GM19099 (cell line): ENCODE data around the gene SOCS7.

Experiments
- POLR2A ChIP-seq: IDR thresholded peaks from 3 replicates; pipeline ENCODE4 v1.6.1; 2011; ENCODE audit warnings: low read depth; ENCODE audit not compliant: insufficient read length; ENCODE audit errors: extremely low read depth

SOCS7 gene

DNA sequence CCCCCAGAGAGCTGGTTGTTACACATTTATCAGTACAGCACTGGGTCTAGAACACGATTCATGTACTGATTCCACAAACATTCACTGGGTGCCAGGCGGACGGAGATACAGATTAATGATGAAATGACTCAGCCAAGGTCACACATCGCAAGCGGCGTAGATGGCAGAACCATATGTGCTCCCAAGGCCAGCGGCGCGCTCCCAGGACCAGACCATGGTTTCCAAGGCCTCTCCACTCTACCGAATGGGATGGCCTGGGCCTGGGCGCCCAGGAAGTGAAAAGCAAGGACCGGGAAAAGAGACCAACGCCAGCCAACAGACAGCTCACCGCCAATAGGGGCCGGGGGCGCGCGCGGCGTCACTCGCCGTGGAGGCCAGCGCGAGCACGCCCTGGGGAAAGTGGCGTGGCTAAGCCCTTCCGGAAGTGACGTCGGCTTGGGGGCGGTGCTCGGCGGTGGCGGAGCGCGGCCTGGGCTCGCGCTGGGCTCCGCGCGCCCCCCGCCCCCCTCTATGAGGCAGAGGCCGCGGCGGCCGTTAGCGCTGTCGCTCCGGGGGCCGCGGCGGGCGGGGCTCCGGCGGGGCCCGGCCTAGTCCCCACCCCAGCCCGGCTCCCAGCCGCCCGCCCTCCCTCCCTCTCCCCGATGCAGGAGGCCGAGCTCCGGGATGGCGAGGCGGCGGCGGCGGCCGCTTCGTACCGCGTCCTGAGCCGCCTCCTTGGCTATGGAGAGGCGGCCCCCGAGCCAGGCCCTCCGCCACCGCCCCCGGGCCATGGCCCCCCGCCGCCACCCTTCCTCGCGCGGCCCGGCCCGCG lies at the start of gene SOCS7:
TSS of gene SOCS7 (plus strand) at position 433 of the 811 bp plus-strand sequence. CDS start at position 642, 209 bp downstream.
- peak; percentile 82 for TF ChIP-seq POLR2A

DNA sequence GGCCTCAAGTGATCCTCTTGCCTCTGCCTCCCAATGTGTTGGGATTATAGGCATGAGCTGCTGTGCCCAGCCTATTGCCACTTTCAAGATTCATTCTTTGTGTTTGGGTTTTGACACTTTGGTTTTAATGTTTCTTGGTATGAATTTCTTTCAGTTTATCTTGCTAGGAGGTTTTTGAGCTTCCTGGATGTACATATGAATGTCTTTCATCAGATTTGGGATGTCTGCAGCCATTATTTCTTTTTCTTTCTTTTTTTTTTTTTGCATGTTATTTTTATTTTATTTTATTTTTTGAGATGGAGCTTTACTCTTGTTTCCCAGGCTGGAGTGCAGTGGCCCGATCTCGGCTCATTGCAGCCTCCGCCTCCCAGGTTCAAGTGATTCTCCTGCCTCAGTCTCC lies 36.1 kb upstream of the SOCS7 start:
- no peak for TF ChIP-seq POLR2A

- no peak for TF ChIP-seq POLR2A
Observed at GRCh38 chr17:38317081-38317480, 34.6 kb upstream of the SOCS7 start.

DNA sequence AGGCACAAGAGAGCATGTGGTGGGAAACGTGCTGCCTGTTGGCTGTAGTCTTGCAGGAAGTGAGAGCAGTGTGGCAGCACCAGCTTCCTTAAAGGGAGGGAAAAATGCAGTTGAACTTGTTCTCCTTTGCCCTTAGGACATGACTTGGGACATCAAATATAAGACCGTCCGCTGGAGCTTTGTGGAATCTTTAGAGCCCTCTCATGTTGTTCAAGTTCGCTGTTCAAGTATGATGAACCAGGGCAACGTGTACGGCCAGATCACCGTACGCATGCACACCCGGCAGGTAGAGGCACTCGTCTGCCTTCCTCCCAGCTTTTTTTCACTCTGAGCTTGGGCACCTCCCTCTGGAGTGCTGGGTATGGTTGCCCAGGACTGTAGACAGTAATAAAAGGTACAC lies 31.2 kb upstream of the SOCS7 start:
- no peak for TF ChIP-seq POLR2A

- no peak for TF ChIP-seq POLR2A
Observed at GRCh38 chr17:38322156-38322779, 29.4 kb upstream of the SOCS7 start.

DNA sequence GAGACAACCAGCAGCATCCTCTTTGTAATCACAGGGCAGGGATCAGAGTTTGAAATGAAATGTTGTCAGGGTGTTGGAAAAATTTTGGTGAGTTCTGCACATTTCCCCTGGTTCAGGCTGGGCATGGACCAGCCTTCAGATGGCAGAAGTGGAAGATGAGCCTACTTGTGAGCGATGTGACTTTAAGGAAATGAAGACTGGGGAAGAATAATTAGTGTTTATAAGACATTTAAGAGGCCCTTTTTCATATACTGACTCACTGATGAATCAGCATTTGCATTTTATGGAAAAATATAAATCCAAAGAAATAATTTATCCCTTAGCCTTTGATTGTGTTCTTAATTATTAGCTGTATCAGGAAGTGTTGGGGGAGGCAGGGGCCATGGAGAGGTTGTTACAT lies 28.7 kb upstream of the SOCS7 start:
- no peak for TF ChIP-seq POLR2A

GRCh38 chr17:38324141-38324697 lies 27.4 kb upstream of the SOCS7 start:
- no peak for TF ChIP-seq POLR2A

- no peak for TF ChIP-seq POLR2A
Observed at GRCh38 chr17:38324772-38325171, 26.9 kb upstream of the SOCS7 start.

GRCh38 chr17:38325221-38325851 lies 26.3 kb upstream of the SOCS7 start:
- TF ChIP-seq POLR2A, result no peak

DNA sequence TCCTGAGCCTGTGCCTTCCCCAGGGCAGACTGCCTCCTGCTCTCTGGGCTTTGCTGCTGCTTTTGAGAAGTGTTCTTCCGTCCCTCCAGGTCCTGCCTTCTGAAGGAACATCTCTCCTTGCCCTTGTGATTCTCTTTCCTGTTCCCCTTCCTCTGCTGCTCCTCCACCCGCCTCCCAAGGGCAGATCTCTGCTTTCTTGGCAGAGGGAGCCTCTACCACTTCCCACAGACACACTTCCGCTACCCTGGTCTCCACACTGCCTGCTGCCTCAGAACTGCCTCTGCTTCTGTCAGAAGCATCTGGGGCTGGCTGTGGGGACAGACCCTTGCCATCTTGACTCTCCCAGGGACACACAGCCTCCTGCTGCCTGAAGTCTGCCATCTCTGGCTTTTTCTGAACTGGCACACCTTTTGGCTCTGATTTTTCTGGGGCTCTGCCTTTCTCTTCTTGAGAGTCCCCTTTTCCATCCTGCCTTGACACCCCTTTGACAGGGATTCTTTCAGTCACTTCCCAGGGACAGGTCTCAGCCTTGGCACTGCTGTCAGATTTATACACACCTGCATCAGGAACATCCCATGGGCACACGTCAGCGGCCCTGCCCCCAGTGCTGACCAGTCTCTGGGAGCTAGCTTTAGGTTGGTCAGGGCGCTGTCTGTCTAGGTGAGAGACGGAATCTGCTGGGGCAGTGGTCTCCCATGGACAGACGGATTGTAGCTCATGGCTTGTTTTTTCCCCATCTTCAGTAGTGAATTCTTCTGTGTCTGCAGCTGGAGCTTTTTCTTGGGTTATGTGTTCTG lies 24.4 kb upstream of the SOCS7 start:
- no peak for TF ChIP-seq POLR2A

DNA sequence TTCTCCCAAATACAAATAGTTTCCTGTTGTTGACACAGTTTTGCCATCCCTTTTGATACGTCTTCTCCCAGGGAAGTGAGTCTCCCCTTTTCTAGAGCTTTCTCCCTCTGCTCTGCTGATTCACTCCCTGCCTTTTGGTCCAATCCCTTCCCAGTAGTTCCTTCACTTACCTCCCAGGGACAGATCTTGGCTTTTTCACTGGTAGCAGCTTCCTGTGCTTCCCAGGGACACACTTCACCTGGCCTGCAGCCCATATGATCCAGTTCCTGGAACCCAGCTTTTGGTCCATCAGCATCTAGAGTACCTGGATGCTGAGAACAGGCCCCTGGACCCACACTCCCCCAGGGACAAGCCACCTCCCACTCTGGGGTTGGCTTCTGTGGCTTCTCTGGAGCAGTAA lies 23.7 kb upstream of the SOCS7 start:
- no peak for TF ChIP-seq POLR2A

DNA sequence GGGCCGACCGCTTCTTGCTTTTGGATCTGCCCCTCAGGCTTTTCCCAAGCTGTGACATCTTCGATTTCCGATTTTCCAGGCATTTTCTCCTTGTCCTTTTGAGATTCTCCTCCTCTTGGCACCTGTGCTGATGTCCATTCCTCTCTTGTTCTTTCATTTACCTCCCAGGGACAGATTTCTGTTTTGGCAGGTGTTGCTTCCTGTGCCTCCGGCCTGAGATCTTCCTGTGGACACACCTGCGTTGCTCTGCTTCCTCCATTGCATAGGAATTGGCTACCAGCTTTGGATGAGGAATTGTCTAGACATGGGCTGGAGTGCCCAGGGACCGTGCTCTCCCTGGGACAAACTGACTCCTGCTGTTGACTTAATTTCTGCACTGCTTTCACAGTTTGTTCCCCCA lies 23.0 kb upstream of the SOCS7 start:
- no peak for TF ChIP-seq POLR2A

- TF ChIP-seq POLR2A, result no peak
Observed at GRCh38 chr17:38329284-38329683, 22.4 kb upstream of the SOCS7 start.

GRCh38 chr17:38329808-38330730 lies 21.6 kb upstream of the SOCS7 start:
- TF ChIP-seq POLR2A, result no peak
